ENCODE measurements around the gene FBXO21. TPM values are rescaled to one million over a fixed set of nuclear protein-coding genes. Genes with fewer than 3 reads are reported as not detected.

FBXO21 gene
- total RNA-seq, 1 donor from 2014 or later = 52.3 TPM

- no peaks in the 10 kb centered on the region for H3K36me3 ChIP-seq
- intact Hi-C loops (cut with micrococcal nuclease) = loop anchor here (10.0 kb wide), 1 partner anchor 94 kb away; no protein-coding TSS in a partner anchor
- DNase-seq = no peak
- H3K4me1 ChIP-seq = peaks cover 39% of the 10 kb centered on the region
- no peak for TF ChIP-seq CTCF (IDR thresholded peaks at IDR 0.05; ENCODE audit: borderline replicate concordance)
- no peaks in the 10 kb centered on the region for H3K9me3 ChIP-seq (replicated peaks)
- H3K4me3 ChIP-seq = no peak overlapping the region
- H3K27me3 ChIP-seq (ENCODE audit: low read depth) = no peaks in the 10 kb centered on the region
- H3K27ac ChIP-seq (replicated peaks) = peak overlapping the region; percentile 62
Observed at GRCh38 chr12:117118838-117119591, 71.3 kb downstream of the FBXO21 start.

- peaks cover 27% of the 10 kb centered on the region for H3K4me1 ChIP-seq
- H3K27me3 ChIP-seq (ENCODE audit: low read depth) = no peaks in the 10 kb centered on the region
- no peak overlapping the region for H3K4me3 ChIP-seq
- H3K36me3 ChIP-seq = no peaks in the 10 kb centered on the region
- TF ChIP-seq CTCF (IDR thresholded peaks at IDR 0.05; ENCODE audit: borderline replicate concordance) = no peak
- H3K9me3 ChIP-seq (replicated peaks) = no peaks in the 10 kb centered on the region
- H3K27ac ChIP-seq (replicated peaks) = no peak overlapping the region
- intact Hi-C loops (cut with micrococcal nuclease) = loop anchor here (10.0 kb wide), 1 partner anchor 90 kb away; no protein-coding TSS in a partner anchor
- no peak for DNase-seq
Observed at GRCh38 chr12:117114784-117115183, 75.5 kb downstream of the FBXO21 start.

- Histone ChIP-seq H3K9me3 (replicated peaks) (no peaks in the 10 kb centered on the region), H3K4me1 (peaks cover 11% of the 10 kb centered on the region), H3K36me3 (no peaks in the 10 kb centered on the region), H3K4me3 (no peak overlapping the region), H3K27me3 (ENCODE audit: low read depth) (no peaks in the 10 kb centered on the region), H3K27ac (replicated peaks) (no peak overlapping the region)
- TF ChIP-seq CTCF (IDR thresholded peaks at IDR 0.05; ENCODE audit: borderline replicate concordance) = no peak
- DNase-seq = no peak
- intact Hi-C loops (cut with micrococcal nuclease) = loop anchor here (10.0 kb wide), 1 partner anchor 88 kb away; no protein-coding TSS in a partner anchor
Observed at GRCh38 chr12:117113231-117113630, 77.0 kb downstream of the FBXO21 start.

- no peak for TF ChIP-seq CTCF (IDR thresholded peaks at IDR 0.05; ENCODE audit: borderline replicate concordance)
- no peaks in the 10 kb centered on the region for H3K27me3 ChIP-seq (ENCODE audit: low read depth)
- no peak overlapping the region for H3K4me3 ChIP-seq
- H3K36me3 ChIP-seq = no peaks in the 10 kb centered on the region
- intact Hi-C loops (cut with micrococcal nuclease) = loop anchor here (10.0 kb wide), 1 partner anchor 87 kb away; no protein-coding TSS in a partner anchor
- H3K4me1 ChIP-seq = peaks cover 7% of the 10 kb centered on the region
- no peak for DNase-seq
- H3K27ac ChIP-seq (replicated peaks) = no peak overlapping the region
- H3K9me3 ChIP-seq (replicated peaks) = no peaks in the 10 kb centered on the region
Observed at GRCh38 chr12:117111821-117112595, 78.3 kb downstream of the FBXO21 start.

- H3K36me3 ChIP-seq = no peaks in the 10 kb centered on the region
- H3K9me3 ChIP-seq (replicated peaks) = no peaks in the 10 kb centered on the region
- H3K4me1 ChIP-seq = peaks cover 7% of the 10 kb centered on the region
- no peak overlapping the region for H3K4me3 ChIP-seq
- H3K27ac ChIP-seq (replicated peaks) = no peak overlapping the region
- H3K27me3 ChIP-seq (ENCODE audit: low read depth) = no peaks in the 10 kb centered on the region
- intact Hi-C loops (cut with micrococcal nuclease) = loop anchor here (10.0 kb wide), 1 partner anchor 87 kb away; no protein-coding TSS in a partner anchor
- DNase-seq = no peak
- no peak for TF ChIP-seq CTCF (IDR thresholded peaks at IDR 0.05; ENCODE audit: borderline replicate concordance)
Observed at GRCh38 chr12:117111386-117111785, 78.9 kb downstream of the FBXO21 start.

Data from left ventricle myocardium inferior (tissue), 1 donor.